ENCODE results near the gene RTN4IP1.

DNA sequence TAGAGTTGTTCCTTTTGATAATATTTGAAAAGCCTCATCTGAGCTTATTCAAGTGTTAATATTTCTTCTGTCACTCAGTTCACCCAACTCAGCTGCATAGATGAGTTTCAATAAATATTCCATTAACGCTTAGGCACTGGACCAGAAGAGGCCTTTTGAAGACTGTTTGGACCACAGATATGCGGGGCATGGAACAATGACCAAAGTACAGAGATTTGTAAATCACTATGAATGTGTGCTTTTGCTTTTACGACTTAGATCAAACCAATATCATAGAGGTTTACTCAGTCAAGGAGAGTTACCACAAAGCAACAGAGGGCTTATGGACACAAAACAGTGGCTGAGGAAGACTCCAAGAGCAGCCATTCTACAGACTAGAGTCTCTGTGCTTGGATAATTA, 99.9 kb downstream of the RTN4IP1 start:
- TF ChIP-seq, protein P1, sequence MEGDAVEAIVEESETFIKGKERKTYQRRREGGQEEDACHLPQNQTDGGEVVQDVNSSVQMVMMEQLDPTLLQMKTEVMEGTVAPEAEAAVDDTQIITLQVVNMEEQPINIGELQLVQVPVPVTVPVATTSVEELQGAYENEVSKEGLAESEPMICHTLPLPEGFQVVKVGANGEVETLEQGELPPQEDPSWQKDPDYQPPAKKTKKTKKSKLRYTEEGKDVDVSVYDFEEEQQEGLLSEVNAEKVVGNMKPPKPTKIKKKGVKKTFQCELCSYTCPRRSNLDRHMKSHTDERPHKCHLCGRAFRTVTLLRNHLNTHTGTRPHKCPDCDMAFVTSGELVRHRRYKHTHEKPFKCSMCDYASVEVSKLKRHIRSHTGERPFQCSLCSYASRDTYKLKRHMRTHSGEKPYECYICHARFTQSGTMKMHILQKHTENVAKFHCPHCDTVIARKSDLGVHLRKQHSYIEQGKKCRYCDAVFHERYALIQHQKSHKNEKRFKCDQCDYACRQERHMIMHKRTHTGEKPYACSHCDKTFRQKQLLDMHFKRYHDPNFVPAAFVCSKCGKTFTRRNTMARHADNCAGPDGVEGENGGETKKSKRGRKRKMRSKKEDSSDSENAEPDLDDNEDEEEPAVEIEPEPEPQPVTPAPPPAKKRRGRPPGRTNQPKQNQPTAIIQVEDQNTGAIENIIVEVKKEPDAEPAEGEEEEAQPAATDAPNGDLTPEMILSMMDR (conservative IDR thresholded peaks at IDR 0.05; ENCODE audit: low read depth, low read length), result no peak
- TF ChIP-seq EZH2 (IDR thresholded peaks at IDR 0.05; ENCODE audit: low read length, unreplicated experiment) (no peak), EZH2phosphoT487 (IDR thresholded peaks at IDR 0.05; ENCODE audit: borderline replicate concordance, low read length) (no peak)

Data from PC-3 (cell line).